ENCODE results near the gene STK25.

STK25 gene

GRCh38 chr2:241492174-241492565, 16.2 kb downstream of the STK25 start:
- no peak for DNase-seq

- DNase-seq: no peak
Measured at GRCh38 chr2:241491549-241492173, 16.7 kb downstream of the STK25 start.

GRCh38 chr2:241490825-241491506, 17.4 kb downstream of the STK25 start:
- DNase-seq: no peak

GRCh38 chr2:241489733-241490680, 18.4 kb downstream of the STK25 start:
- DNase-seq: no peak

GRCh38 chr2:241489088-241489487, 19.3 kb downstream of the STK25 start:
- DNase-seq: no peak

GRCh38 chr2:241485172-241485911, 23.0 kb downstream of the STK25 start:
- no peak for DNase-seq

GRCh38 chr2:241483305-241483704, 25.1 kb downstream of the STK25 start:
- DNase-seq: no peak

- DNase-seq: no peak
Measured at GRCh38 chr2:241482126-241482955, 26.0 kb downstream of the STK25 start.

- DNase-seq: no peak
Measured at GRCh38 chr2:241481687-241482086, 26.7 kb downstream of the STK25 start.

GRCh38 chr2:241479026-241479898, 29.1 kb downstream of the STK25 start:
- no peak for DNase-seq

- no peak for DNase-seq
Measured at GRCh38 chr2:241478166-241478565, 30.2 kb downstream of the STK25 start.

GRCh38 chr2:241475267-241475666, 33.1 kb downstream of the STK25 start:
- no peak for DNase-seq

GRCh38 chr2:241473399-241473798, 35.0 kb downstream of the STK25 start:
- no peak for DNase-seq

- no peak for DNase-seq
Measured at GRCh38 chr2:241469746-241470145, 38.6 kb downstream of the STK25 start.

GRCh38 chr2:241468476-241468781, 40.0 kb downstream of the STK25 start:
- DNase-seq: no peak

- DNase-seq: no peak
Measured at GRCh38 chr2:241467777-241468475, 40.5 kb downstream of the STK25 start.

GRCh38 chr2:241466230-241466629, 42.2 kb downstream of the STK25 start:
- DNase-seq: no peak

- no peak for DNase-seq
Measured at GRCh38 chr2:241465543-241465942, 42.8 kb downstream of the STK25 start.

GRCh38 chr2:241463276-241464135, 44.9 kb downstream of the STK25 start:
- DNase-seq: no peak

Data from NCI-H2029 treated with DMSO at 0.1 percent for 48 hours (cell line).